Measurements from ENCODE around the gene NEB.

The NEB gene

GRCh38 chr2:151688719-151689118 lies 45.6 kb downstream of the NEB start:
- no peak for DNase-seq (ENCODE audit: low read depth)
- H3K4me3 ChIP-seq (ENCODE audit: control insufficient read depth, low read depth, low read length): no peak overlapping the region
- TF ChIP-seq CTCF (conservative IDR thresholded peaks at IDR 0.05; ENCODE audit: control insufficient read depth, insufficient read depth, low read depth, low read length): no peak

GRCh38 chr2:151682459-151683003 lies 51.7 kb downstream of the NEB start:
- no peak overlapping the region for H3K4me3 ChIP-seq (ENCODE audit: control insufficient read depth, low read depth, low read length)
- DNase-seq (ENCODE audit: low read depth): no peak
- no peak for TF ChIP-seq CTCF (conservative IDR thresholded peaks at IDR 0.05; ENCODE audit: control insufficient read depth, insufficient read depth, low read depth, low read length)

- H3K4me3 ChIP-seq (ENCODE audit: control insufficient read depth, low read depth, low read length): no peak overlapping the region
- no peak for DNase-seq (ENCODE audit: low read depth)
- no peak for TF ChIP-seq CTCF (conservative IDR thresholded peaks at IDR 0.05; ENCODE audit: control insufficient read depth, insufficient read depth, low read depth, low read length)
Observed at GRCh38 chr2:151681051-151681450, 53.2 kb downstream of the NEB start.

- H3K4me3 ChIP-seq (ENCODE audit: control insufficient read depth, low read depth, low read length): no peak overlapping the region
- no peak for DNase-seq (ENCODE audit: low read depth)
- TF ChIP-seq CTCF (conservative IDR thresholded peaks at IDR 0.05; ENCODE audit: control insufficient read depth, insufficient read depth, low read depth, low read length): no peak
Observed at GRCh38 chr2:151679994-151680393, 54.3 kb downstream of the NEB start.

- no peak for TF ChIP-seq CTCF (conservative IDR thresholded peaks at IDR 0.05; ENCODE audit: control insufficient read depth, insufficient read depth, low read depth, low read length)
- no peak overlapping the region for H3K4me3 ChIP-seq (ENCODE audit: control insufficient read depth, low read depth, low read length)
- DNase-seq (ENCODE audit: low read depth): no peak
Observed at GRCh38 chr2:151678849-151679248, 55.4 kb downstream of the NEB start.

- no peak for DNase-seq (ENCODE audit: low read depth)
- no peak for TF ChIP-seq CTCF (conservative IDR thresholded peaks at IDR 0.05; ENCODE audit: control insufficient read depth, insufficient read depth, low read depth, low read length)
- no peak overlapping the region for H3K4me3 ChIP-seq (ENCODE audit: control insufficient read depth, low read depth, low read length)
Observed at GRCh38 chr2:151673016-151673415, 61.3 kb downstream of the NEB start.

- TF ChIP-seq CTCF (conservative IDR thresholded peaks at IDR 0.05; ENCODE audit: control insufficient read depth, insufficient read depth, low read depth, low read length): no peak
- no peak overlapping the region for H3K4me3 ChIP-seq (ENCODE audit: control insufficient read depth, low read depth, low read length)
- no peak for DNase-seq (ENCODE audit: low read depth)
Observed at GRCh38 chr2:151672277-151672676, 62.0 kb downstream of the NEB start.
